GM21526 (cell line): ENCODE data around the gene LRRC10.
"Not testable (repeated sequence)": the region's sequence is repeated elsewhere in the genome, so short reads cannot be mapped to it uniquely, and the experiment has no call there.

Source experiments
- ATAC-seq: cut with Tn5 transposase; IDR thresholded peaks from one replicate; pipeline ENCODE4 v1.9.1; 2021; ENCODE audit warnings: moderate library complexity; ENCODE audit not compliant: unreplicated experiment, low FRiP score

The LRRC10 gene

GRCh38 chr12:69620077-69620476, 9.4 kb upstream of the LRRC10 start:
- no peak for ATAC-seq

- ATAC-seq, result no peak
These were observed 8.3 kb upstream of the LRRC10 start for GRCh38 chr12:69619050-69619449.

GRCh38 chr12:69616025-69616424, 5.3 kb upstream of the LRRC10 start:
- no peak for ATAC-seq

- no peak for ATAC-seq
These were observed 2.6 kb upstream of the LRRC10 start for GRCh38 chr12:69613351-69613750.

GRCh38 chr12:69610126-69610525, 581 bp downstream of the LRRC10 start:
- no peak for ATAC-seq

- no peak for ATAC-seq
These were observed 2.6 kb downstream of the LRRC10 start for GRCh38 chr12:69608114-69608513.

- not testable (repeated sequence) for ATAC-seq
These were observed 6.4 kb downstream of the LRRC10 start for GRCh38 chr12:69604275-69604674.

- not testable (repeated sequence) for ATAC-seq
These were observed 7.2 kb downstream of the LRRC10 start for GRCh38 chr12:69603556-69603955.

- ATAC-seq, result no peak
These were observed 7.8 kb downstream of the LRRC10 start for GRCh38 chr12:69602954-69603353.

GRCh38 chr12:69601962-69602685, 8.6 kb downstream of the LRRC10 start:
- no peak for ATAC-seq

GRCh38 chr12:69600804-69601203, 9.9 kb downstream of the LRRC10 start:
- no peak for ATAC-seq

- ATAC-seq, result no peak
These were observed 12.4 kb downstream of the LRRC10 start for GRCh38 chr12:69598174-69598753.

- ATAC-seq, result no peak
These were observed 15.0 kb downstream of the LRRC10 start for GRCh38 chr12:69595689-69596088.

- ATAC-seq, result no peak
These were observed 21.6 kb downstream of the LRRC10 start for GRCh38 chr12:69589082-69589481.

GRCh38 chr12:69588527-69588926, 22.2 kb downstream of the LRRC10 start:
- ATAC-seq, result no peak

GRCh38 chr12:69585189-69586062, 25.3 kb downstream of the LRRC10 start, which contains the start of gene CCT2:
Gene CCT2, plus strand, starts transcription at chr12:69585459. Its CDS starts 63 bp downstream, at chr12:69585522.
- ATAC-seq, result peak; percentile 97

- ATAC-seq, result no peak
These were observed 27.5 kb downstream of the LRRC10 start for GRCh38 chr12:69583203-69583602.

- no peak for ATAC-seq
These were observed 30.6 kb downstream of the LRRC10 start for GRCh38 chr12:69580074-69580473.

GRCh38 chr12:69579029-69579428, 31.7 kb downstream of the LRRC10 start:
- no peak for ATAC-seq

- ATAC-seq, result no peak
These were observed 32.4 kb downstream of the LRRC10 start for GRCh38 chr12:69578283-69578682.

GRCh38 chr12:69575346-69575745, 35.4 kb downstream of the LRRC10 start:
- ATAC-seq, result no peak
